Glutamatergic neuron (in vitro differentiated cells): ENCODE data around the gene SARS2. TPM values are rescaled to one million over a fixed set of nuclear protein-coding genes. Genes with fewer than 3 reads are reported as not detected.
"Not testable (repeated sequence)": the region's sequence is repeated elsewhere in the genome, so short reads cannot be mapped to it uniquely, and the experiment has no call there.

Experiments used
- DNase-seq: peaks from one replicate; pipeline ENCODE4 v3.0.0; 2022
- H3K27ac Mint-ChIP-seq: one replicate; pipeline ENCODE4 v1.8.0; 2020; ENCODE audit warnings: mild to moderate bottlenecking, mixed read lengths, inconsistent platforms; ENCODE audit not compliant: unreplicated experiment
- H3K27me3 Mint-ChIP-seq: one replicate; pipeline ENCODE4 v1.8.0; 2020; ENCODE audit warnings: mild to moderate bottlenecking, moderate library complexity, mixed read lengths, inconsistent platforms; ENCODE audit not compliant: unreplicated experiment
- H3K36me3 Mint-ChIP-seq: one replicate; pipeline ENCODE4 v1.8.0; 2020; ENCODE audit warnings: mild to moderate bottlenecking, mixed read lengths, inconsistent platforms; ENCODE audit not compliant: unreplicated experiment
- H3K4me1 Mint-ChIP-seq: one replicate; pipeline ENCODE4 v1.8.0; 2020; ENCODE audit warnings: mild to moderate bottlenecking, low read depth, mixed read lengths, inconsistent platforms; ENCODE audit not compliant: unreplicated experiment
- H3K4me3 Mint-ChIP-seq: one replicate; pipeline ENCODE4 v1.8.0; 2020; ENCODE audit warnings: mild to moderate bottlenecking, mixed read lengths, inconsistent platforms; ENCODE audit not compliant: unreplicated experiment
- H3K9me3 Mint-ChIP-seq: one replicate; pipeline ENCODE4 v1.8.0; 2020; ENCODE audit warnings: mild to moderate bottlenecking, moderate library complexity, mixed read lengths, inconsistent platforms; ENCODE audit not compliant: unreplicated experiment
- total RNA-seq: library from RNA; stranded (reverse); fragmentation: NEBNext Ultra II Directional; extraction: Animal tissue kit (Norgen Biotek cat#: 25700); gene quantifications from one replicate; pipeline ENCODE4 v1.2.1, GENCODE V29; 2021; ENCODE audit not compliant: unreplicated experiment
- TF ChIP-seq, protein P1 (sequence below): fragments of 200-600 bp; sonication (generic); IDR thresholded peaks from one replicate; pipeline ENCODE4 v1.5.0; 2021; ENCODE audit not compliant: partially characterized antibody, unreplicated experiment

SARS2 gene
- total RNA-seq, 1 donor from 2014 or later: 49.2 TPM

GRCh38 chr19:38892841-38893240, 37.7 kb downstream of the SARS2 start:
- Mint-ChIP-seq H3K4me3 (no peak overlapping the region), H3K4me1 (peaks cover 7% of the 10 kb centered on the region), H3K9me3 (peaks cover 2% of the 10 kb centered on the region), H3K27ac (no peak overlapping the region), H3K36me3 (no peaks in the 10 kb centered on the region), H3K27me3 (peaks cover 2% of the 10 kb centered on the region)
- TF ChIP-seq, protein P1, sequence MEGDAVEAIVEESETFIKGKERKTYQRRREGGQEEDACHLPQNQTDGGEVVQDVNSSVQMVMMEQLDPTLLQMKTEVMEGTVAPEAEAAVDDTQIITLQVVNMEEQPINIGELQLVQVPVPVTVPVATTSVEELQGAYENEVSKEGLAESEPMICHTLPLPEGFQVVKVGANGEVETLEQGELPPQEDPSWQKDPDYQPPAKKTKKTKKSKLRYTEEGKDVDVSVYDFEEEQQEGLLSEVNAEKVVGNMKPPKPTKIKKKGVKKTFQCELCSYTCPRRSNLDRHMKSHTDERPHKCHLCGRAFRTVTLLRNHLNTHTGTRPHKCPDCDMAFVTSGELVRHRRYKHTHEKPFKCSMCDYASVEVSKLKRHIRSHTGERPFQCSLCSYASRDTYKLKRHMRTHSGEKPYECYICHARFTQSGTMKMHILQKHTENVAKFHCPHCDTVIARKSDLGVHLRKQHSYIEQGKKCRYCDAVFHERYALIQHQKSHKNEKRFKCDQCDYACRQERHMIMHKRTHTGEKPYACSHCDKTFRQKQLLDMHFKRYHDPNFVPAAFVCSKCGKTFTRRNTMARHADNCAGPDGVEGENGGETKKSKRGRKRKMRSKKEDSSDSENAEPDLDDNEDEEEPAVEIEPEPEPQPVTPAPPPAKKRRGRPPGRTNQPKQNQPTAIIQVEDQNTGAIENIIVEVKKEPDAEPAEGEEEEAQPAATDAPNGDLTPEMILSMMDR: no peak
- DNase-seq: no peak

GRCh38 chr19:38891771-38892170, 38.8 kb downstream of the SARS2 start:
- no peaks in the 10 kb centered on the region for H3K27me3 Mint-ChIP-seq
- H3K27ac Mint-ChIP-seq: peak overlapping the region; percentile 55
- H3K36me3 Mint-ChIP-seq: no peaks in the 10 kb centered on the region
- peaks cover 2% of the 10 kb centered on the region for H3K9me3 Mint-ChIP-seq
- TF ChIP-seq, protein P1: no peak
- DNase-seq: no peak
- H3K4me3 Mint-ChIP-seq: no peak overlapping the region
- H3K4me1 Mint-ChIP-seq: no peaks in the 10 kb centered on the region

DNA sequence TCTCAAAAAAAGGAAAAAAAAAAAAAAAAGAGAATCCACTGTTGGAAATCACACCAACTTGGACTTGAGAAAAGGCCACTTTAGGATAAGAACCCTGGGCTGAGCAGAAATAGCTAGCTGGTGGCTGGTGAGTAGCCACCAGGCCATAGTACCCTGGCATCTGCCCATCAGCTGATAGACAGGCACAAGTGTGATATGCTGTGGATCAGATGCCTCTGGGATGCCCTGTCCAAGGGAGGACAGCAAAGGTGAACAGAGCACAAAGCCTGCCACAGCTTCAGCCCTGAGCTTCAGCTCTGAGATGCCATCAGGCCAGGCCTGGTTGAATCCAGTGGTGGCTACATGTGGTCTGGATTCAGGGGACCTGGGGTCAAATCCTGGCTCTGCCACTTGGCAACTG, 39.9 kb downstream of the SARS2 start:
- Mint-ChIP-seq H3K36me3 (no peaks in the 10 kb centered on the region), H3K4me1 (no peaks in the 10 kb centered on the region), H3K27me3 (no peaks in the 10 kb centered on the region), H3K27ac (no peak overlapping the region), H3K4me3 (no peak overlapping the region), H3K9me3 (no peaks in the 10 kb centered on the region)
- DNase-seq: no peak
- TF ChIP-seq, protein P1: no peak

GRCh38 chr19:38889803-38890202, 40.8 kb downstream of the SARS2 start:
- no peaks in the 10 kb centered on the region for H3K27me3 Mint-ChIP-seq
- H3K4me1 Mint-ChIP-seq: no peaks in the 10 kb centered on the region
- no peaks in the 10 kb centered on the region for H3K36me3 Mint-ChIP-seq

GRCh38 chr19:38888876-38889275, 41.7 kb downstream of the SARS2 start:
- Mint-ChIP-seq H3K4me3 (no peak overlapping the region), H3K27ac (peak overlapping the region; percentile 28), H3K36me3 (no peaks in the 10 kb centered on the region), H3K9me3 (no peaks in the 10 kb centered on the region), H3K4me1 (no peaks in the 10 kb centered on the region), H3K27me3 (no peaks in the 10 kb centered on the region)
- TF ChIP-seq, protein P1: no peak
- no peak for DNase-seq

More at GRCh38 chr19:38889803-38890202, 40.8 kb downstream of the SARS2 start:
- H3K9me3 Mint-ChIP-seq: no peaks in the 10 kb centered on the region
- DNase-seq: no peak
- TF ChIP-seq, protein P1: no peak
- H3K27ac Mint-ChIP-seq: no peak overlapping the region
- no peak overlapping the region for H3K4me3 Mint-ChIP-seq

DNA sequence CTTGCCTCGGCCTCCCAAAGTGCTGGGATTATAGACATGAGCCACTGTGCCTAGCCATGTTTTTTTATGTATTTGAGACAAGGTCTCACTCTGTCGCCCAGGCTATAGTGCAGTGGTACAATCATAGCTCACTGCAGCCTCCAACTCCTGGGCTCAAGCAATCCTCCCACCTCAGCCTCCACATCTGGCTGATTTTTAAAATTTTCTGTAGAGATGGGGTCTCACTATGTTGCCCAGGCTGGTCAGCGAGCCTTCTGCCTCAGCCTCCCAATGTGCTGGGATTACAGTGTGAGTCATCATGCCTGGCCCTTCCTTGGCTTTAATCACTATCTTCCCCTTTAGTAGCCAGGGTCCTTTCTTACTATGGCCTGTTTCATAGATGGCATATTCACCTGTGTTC, 45.9 kb downstream of the SARS2 start:
- H3K27me3 Mint-ChIP-seq, DNase-seq, H3K4me3 Mint-ChIP-seq, H3K36me3 Mint-ChIP-seq, H3K27ac Mint-ChIP-seq, H3K4me1 Mint-ChIP-seq, H3K9me3 Mint-ChIP-seq: not testable (repeated sequence)
